Astrocyte (in vitro differentiated cells and primary cell): Measurements from ENCODE around the gene RSRP1.

Source experiments
- EZH2 ChIP-seq: IDR thresholded peaks from 2 replicates; pipeline ENCODE4 v1.6.1; 2012; ENCODE audit warnings: mild to moderate bottlenecking, low read length, inconsistent platforms; ENCODE audit not compliant: insufficient read depth
- TF ChIP-seq, protein P1 (sequence below): IDR thresholded peaks from 2 replicates; pipeline ENCODE4 v1.5.1; 2011; ENCODE audit warnings: low read depth, mild to moderate bottlenecking, inconsistent platforms, low read length, moderate library complexity; ENCODE audit not compliant: insufficient read depth

- TF ChIP-seq, protein P1, sequence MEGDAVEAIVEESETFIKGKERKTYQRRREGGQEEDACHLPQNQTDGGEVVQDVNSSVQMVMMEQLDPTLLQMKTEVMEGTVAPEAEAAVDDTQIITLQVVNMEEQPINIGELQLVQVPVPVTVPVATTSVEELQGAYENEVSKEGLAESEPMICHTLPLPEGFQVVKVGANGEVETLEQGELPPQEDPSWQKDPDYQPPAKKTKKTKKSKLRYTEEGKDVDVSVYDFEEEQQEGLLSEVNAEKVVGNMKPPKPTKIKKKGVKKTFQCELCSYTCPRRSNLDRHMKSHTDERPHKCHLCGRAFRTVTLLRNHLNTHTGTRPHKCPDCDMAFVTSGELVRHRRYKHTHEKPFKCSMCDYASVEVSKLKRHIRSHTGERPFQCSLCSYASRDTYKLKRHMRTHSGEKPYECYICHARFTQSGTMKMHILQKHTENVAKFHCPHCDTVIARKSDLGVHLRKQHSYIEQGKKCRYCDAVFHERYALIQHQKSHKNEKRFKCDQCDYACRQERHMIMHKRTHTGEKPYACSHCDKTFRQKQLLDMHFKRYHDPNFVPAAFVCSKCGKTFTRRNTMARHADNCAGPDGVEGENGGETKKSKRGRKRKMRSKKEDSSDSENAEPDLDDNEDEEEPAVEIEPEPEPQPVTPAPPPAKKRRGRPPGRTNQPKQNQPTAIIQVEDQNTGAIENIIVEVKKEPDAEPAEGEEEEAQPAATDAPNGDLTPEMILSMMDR = no peak
- no peak for TF ChIP-seq EZH2
These were observed 39.2 kb downstream of the RSRP1 start for GRCh38 chr1:25208092-25208491.
